Colonic mucosa (tissue), 4 donors: ENCODE results near the gene DSP. TPM values are rescaled to one million over a fixed set of nuclear protein-coding genes. Genes with fewer than 3 reads are reported as not detected.

Experiments used
- DNase-seq: peaks from one replicate; pipeline ENCODE4 v3.0.0-alpha.2; 2020
- H3K27ac ChIP-seq: fragments of 200-600 bp; one replicate; pipeline ENCODE4 v1.8.0; 2021
- H3K27me3 ChIP-seq: fragments of 200-600 bp; one replicate; pipeline ENCODE4 v1.8.0; 2021
- H3K36me3 ChIP-seq: fragments of 200-600 bp; one replicate; pipeline ENCODE4 v1.8.0; 2021
- H3K4me1 ChIP-seq: fragments of 200-600 bp; one replicate; pipeline ENCODE4 v1.8.0; 2021; ENCODE audit warnings: mild to moderate bottlenecking
- H3K4me3 ChIP-seq: fragments of 200-600 bp; one replicate; pipeline ENCODE4 v1.8.0; 2021
- H3K9ac ChIP-seq, 2 donors: one replicate each; pipeline ENCODE4 v1.7.0; 2013; ENCODE audit warnings: control low read depth in 2 of 2, low read depth in 2 of 2, low read length in 2 of 2
- H3K9me3 ChIP-seq: fragments of 200-600 bp; one replicate; pipeline ENCODE4 v1.8.0; 2021
- intact Hi-C: fragments of 100-400 bp; cut with DNase I; formaldehyde crosslinking; loops from one replicate; pipeline ENCODE4 v1.14.1; 2022
- total RNA-seq, 2 donors: library from RNA; stranded (reverse); fragmentation: NEBNext Ultra II Directional in 1 of 2; extraction: Animal tissue kit (Norgen Biotek cat#: 25700) in 1 of 2; gene quantifications; one replicate each; pipeline ENCODE4 v1.2.1, GENCODE V29; 2021
- TF ChIP-seq, protein P1 (sequence below): fragments of 200-600 bp; IDR thresholded peaks from one replicate; pipeline ENCODE4 v1.8.0; 2022; ENCODE audit warnings: antibody characterized with exemption, mild to moderate bottlenecking
- donor health status: healthy.
- donor health status: DM: no; HTN: no; CAD: no.
- donor health status: DM: no; HTN: no; CAD: no.

DSP gene
- total RNA-seq, 2 donors from 2014 or later: 201 to 250 TPM

DNA sequence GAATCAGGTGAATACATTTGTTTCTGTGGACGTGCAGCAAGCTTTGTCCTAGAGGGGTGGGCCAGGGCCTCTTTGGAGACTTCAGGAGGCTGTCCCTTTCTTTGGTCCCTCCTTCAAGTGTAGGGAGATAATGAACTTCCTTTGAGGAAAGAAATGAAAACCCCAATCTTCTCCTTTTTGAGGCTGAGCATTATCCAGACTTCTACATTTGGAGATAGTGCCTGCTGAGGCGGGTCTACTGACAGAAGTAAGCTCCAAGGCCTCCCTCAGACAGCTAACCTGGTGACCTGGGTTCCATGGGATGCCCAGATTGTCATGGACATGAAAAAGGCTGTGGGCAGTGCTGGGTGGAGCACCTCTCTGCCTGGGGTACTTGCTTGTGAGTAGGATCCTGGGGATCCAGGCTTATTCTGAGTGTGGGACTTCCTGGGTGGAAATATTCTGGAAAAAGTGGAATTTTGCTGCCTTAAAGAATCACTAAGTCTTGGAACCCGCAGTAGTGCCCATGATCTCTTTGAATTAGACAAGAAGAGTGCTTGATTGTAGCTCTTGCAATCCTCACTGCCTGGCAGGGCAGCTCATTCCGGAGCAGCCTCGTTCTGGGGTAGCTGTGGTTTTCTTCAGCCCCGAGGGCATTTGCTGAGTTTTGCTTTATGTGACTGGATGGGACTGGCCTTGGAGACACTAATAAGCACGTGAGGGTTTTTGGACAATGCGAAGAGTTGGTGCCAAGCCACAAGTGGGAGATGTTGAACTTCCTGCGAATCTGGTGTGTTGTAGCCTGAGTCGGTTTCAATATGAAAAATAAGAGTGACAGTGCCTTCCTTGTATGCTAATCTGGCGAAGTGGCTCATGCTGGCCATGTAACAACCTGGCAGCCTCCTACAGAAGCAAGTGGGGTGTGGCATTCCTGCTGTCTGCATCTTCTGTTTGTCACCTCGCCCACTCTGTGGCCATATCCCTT is 76.6 kb downstream of the DSP start:
- H3K27ac ChIP-seq: peak overlapping the region; percentile 27
- H3K36me3 ChIP-seq: no peaks in the 10 kb centered on the region
- no peak for DNase-seq
- intact Hi-C loops: loop anchor here (5.0 to 10.0 kb wide), 4 partner anchors 196 to 389 kb away; no protein-coding TSS in a partner anchor
- TF ChIP-seq, protein P1, sequence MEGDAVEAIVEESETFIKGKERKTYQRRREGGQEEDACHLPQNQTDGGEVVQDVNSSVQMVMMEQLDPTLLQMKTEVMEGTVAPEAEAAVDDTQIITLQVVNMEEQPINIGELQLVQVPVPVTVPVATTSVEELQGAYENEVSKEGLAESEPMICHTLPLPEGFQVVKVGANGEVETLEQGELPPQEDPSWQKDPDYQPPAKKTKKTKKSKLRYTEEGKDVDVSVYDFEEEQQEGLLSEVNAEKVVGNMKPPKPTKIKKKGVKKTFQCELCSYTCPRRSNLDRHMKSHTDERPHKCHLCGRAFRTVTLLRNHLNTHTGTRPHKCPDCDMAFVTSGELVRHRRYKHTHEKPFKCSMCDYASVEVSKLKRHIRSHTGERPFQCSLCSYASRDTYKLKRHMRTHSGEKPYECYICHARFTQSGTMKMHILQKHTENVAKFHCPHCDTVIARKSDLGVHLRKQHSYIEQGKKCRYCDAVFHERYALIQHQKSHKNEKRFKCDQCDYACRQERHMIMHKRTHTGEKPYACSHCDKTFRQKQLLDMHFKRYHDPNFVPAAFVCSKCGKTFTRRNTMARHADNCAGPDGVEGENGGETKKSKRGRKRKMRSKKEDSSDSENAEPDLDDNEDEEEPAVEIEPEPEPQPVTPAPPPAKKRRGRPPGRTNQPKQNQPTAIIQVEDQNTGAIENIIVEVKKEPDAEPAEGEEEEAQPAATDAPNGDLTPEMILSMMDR: no peak
- no peak overlapping the region for H3K4me3 ChIP-seq
- no peaks in the 10 kb centered on the region for H3K4me1 ChIP-seq
- no peaks in the 10 kb centered on the region for H3K27me3 ChIP-seq
- H3K9ac ChIP-seq: no peak overlapping the region
- no peaks in the 10 kb centered on the region for H3K9me3 ChIP-seq

DNA sequence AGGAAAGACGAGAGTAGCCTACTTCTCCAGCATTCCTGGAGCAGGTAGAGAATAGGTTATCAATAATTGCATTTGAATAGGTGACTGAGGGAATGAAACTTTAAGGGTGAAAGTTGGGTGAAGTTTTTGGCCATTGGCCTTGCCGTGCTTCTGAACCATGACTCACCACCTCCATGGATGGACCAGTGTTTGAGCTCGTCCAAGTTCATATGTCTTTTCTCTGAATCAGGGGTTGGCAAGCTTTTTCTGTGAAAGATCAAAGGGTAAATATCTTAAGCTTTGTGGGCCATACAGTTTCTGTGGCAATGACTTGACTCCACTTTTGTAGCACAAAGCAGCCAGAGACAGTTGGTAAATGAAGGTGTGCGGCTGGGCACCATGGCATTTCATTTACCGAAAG is 80.3 kb downstream of the DSP start:
- TF ChIP-seq, protein P1: no peak
- intact Hi-C loops: no loop called here
- no peak overlapping the region for H3K4me3 ChIP-seq

DNA sequence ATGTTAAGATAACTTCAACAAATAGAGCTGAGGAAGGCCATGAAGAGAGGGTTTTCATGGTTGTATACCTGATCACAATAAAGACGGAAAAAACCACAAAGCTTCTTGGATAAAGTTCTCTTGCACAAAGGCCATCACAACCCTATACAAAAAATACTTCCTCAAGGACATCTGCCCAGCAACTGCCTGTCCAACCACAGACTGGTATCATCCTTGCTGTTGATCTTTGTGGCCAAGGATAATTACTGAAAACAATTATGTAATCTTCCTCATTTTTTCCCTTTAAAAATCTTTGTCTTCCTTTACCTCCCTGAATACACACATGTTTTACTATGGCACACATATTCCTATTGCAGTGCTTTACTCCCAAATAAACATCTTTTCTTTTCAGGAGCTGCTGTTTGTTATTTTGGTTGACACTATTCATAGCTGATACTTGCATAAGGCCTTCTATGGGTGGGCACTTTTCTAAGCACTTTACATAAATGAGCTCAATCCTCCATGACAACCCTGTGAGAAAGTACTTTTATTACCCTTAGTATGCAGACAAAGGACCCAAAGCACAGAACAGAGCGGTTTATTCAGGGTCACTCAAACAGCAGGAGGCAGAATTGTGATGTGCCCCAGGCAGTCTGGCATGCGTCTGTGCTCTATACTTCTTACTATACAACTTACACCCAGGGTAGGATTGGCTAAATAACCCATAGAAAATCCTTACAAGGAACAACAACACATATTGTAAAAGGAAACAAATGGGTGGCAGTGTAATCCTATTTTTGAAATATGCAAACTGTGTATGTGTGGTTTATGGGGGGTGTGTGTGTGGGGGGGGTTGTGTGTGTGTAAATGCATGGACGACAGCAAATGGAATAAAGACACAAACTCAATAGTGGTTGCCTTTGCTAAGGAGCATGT is 83.6 kb downstream of the DSP start:
- intact Hi-C loops: no loop called here

More for the DNA sequence above, 80.3 kb downstream of the DSP start:
- Histone ChIP-seq H3K4me1 (no peaks in the 10 kb centered on the region), H3K9ac (no peak overlapping the region), H3K27ac (no peak overlapping the region), H3K27me3 (no peaks in the 10 kb centered on the region), H3K9me3 (no peaks in the 10 kb centered on the region), H3K36me3 (no peaks in the 10 kb centered on the region)
- no peak for DNase-seq

DNA sequence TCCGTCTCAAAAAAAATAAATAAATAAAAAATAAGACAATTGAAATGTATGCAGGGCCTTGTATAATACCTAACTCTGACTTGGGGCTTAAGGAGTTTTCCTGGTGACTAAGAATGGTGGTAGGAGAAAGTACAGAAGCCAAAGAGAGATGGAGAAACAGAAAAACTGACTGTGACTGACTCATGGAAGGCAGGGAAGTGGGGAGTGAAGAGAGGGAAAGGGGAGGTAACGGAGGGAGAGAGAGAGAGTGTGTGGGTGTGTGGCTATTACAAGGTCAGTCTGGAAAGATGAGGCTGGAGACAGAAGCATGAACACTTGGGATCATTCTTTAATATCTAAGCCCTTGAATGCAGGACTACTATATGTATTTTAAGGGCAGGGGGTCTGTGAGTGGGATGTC is 87.0 kb downstream of the DSP start:
- TF ChIP-seq, protein P1: no peak
- H3K4me1 ChIP-seq: no peaks in the 10 kb centered on the region
- DNase-seq: no peak
- intact Hi-C loops: no loop called here
- no peak overlapping the region for H3K9ac ChIP-seq
- H3K9me3 ChIP-seq: no peaks in the 10 kb centered on the region
- no peaks in the 10 kb centered on the region for H3K27me3 ChIP-seq
- H3K36me3 ChIP-seq: no peaks in the 10 kb centered on the region
- H3K27ac ChIP-seq: no peak overlapping the region
- H3K4me3 ChIP-seq: no peak overlapping the region

More for the DNA sequence above, 83.6 kb downstream of the DSP start:
- no peaks in the 10 kb centered on the region for H3K36me3 ChIP-seq
- no peaks in the 10 kb centered on the region for H3K27me3 ChIP-seq
- DNase-seq: no peak
- no peak overlapping the region for H3K4me3 ChIP-seq
- H3K4me1 ChIP-seq: no peaks in the 10 kb centered on the region
- H3K9ac ChIP-seq: no peak overlapping the region
- no peaks in the 10 kb centered on the region for H3K9me3 ChIP-seq
- no peak overlapping the region for H3K27ac ChIP-seq
- TF ChIP-seq, protein P1: no peak

DNA sequence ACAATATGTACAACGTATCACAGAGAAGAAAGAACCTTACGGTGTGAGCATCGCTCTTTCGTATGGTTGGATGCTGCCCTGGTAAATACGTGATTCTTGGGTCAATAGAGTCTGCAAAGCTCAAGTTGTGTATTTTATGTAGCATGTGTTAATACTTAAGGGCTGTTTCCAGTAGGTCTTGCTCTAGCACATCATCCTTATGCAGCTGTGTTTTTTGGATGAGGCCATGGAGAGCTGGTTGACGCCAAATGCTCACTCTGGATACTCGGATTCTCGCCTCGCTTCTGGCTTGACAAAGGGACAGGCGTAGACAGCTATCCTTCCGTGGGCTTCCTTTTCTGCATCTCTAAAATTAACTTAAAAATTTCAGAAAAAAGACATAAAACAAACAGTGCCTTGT is 87.4 kb downstream of the DSP start:
- Histone ChIP-seq H3K27ac (no peak overlapping the region), H3K4me1 (no peaks in the 10 kb centered on the region), H3K9me3 (no peaks in the 10 kb centered on the region), H3K36me3 (no peaks in the 10 kb centered on the region), H3K4me3 (no peak overlapping the region), H3K9ac (no peak overlapping the region), H3K27me3 (no peaks in the 10 kb centered on the region)
- DNase-seq: no peak
- intact Hi-C loops: no loop called here
- TF ChIP-seq, protein P1: no peak
